A673 (cell line): Measurements from ENCODE around the gene NSUN6. TPM values are rescaled to one million over a fixed set of nuclear protein-coding genes. Genes with fewer than 3 reads are reported as not detected.

Experiments
- BruUV-seq: library from RNA; stranded (reverse); fragments of 400-500 nt; replicated peaks from 2 replicates; lab custom pipeline; 2021; lab: Mats Ljungman, UMichigan
- CTCF ChIA-PET: fragments of 300-600 bp; sonication (Branson Sonifier 250); formaldehyde crosslinking; loops from one replicate; lab custom pipeline; 2022; ENCODE audit warnings: antibody characterized with exemption; lab: Charles Lee
- POLR2A ChIA-PET: fragments of 300-600 bp; sonication (Branson Sonifier 250); formaldehyde crosslinking; loops from one replicate; lab custom pipeline; 2022; ENCODE audit warnings: antibody characterized with exemption; ENCODE audit not compliant: low non-redundant PET; lab: Charles Lee
- DNase-seq: peaks from one replicate; pipeline ENCODE4 v3.0.0-alpha.2; 2015; ENCODE audit warnings: low spot score
- H3K27ac ChIP-seq: fragments of 200-600 bp; sonication (generic); 2 replicates; pipeline ENCODE4 v1.5.1; 2016; ENCODE audit warnings: mixed run types, low read depth, mild to moderate bottlenecking, mixed read lengths, antibody characterized with exemption, low read length; ENCODE audit not compliant: poor library complexity, severe bottlenecking
- H3K27me3 ChIP-seq: fragments of 200-600 bp; sonication (generic); replicated peaks from 2 replicates; pipeline ENCODE4 v1.6.1; 2017; ENCODE audit warnings: mixed run types, low read depth, mild to moderate bottlenecking, mixed read lengths, antibody characterized with exemption, low read length; ENCODE audit not compliant: insufficient read depth, poor library complexity
- H3K36me3 ChIP-seq: fragments of 200-600 bp; sonication (generic); 2 replicates; pipeline ENCODE4 v1.6.1; 2016; ENCODE audit warnings: mixed run types, mild to moderate bottlenecking, mixed read lengths, antibody characterized with exemption, low read length; ENCODE audit not compliant: insufficient read depth, poor library complexity, severe bottlenecking
- H3K4me1 ChIP-seq: fragments of 200-600 bp; sonication (generic); 2 replicates; pipeline ENCODE4 v1.6.1; 2017; ENCODE audit warnings: mixed run types, mild to moderate bottlenecking, mixed read lengths, antibody characterized with exemption, low read length; ENCODE audit not compliant: insufficient read depth, poor library complexity, severe bottlenecking
- H3K4me3 ChIP-seq: fragments of 200-600 bp; sonication (generic); 2 replicates; pipeline ENCODE4 v1.5.1; 2016; ENCODE audit warnings: low read depth, mixed run types, mild to moderate bottlenecking, mixed read lengths, low read length; ENCODE audit not compliant: poor library complexity, severe bottlenecking
- H3K9me3 ChIP-seq: fragments of 200-600 bp; sonication (generic); 2 replicates; pipeline ENCODE4 v1.6.1; 2016; ENCODE audit warnings: mixed run types, low read depth, mild to moderate bottlenecking, mixed read lengths, antibody characterized with exemption, low read length; ENCODE audit not compliant: poor library complexity, severe bottlenecking
- EZH2 ChIP-seq: fragments of 200-600 bp; sonication (generic); IDR thresholded peaks from 2 replicates; pipeline ENCODE4 v1.6.1; 2017; ENCODE audit warnings: borderline replicate concordance, low read depth, mild to moderate bottlenecking, mixed read lengths, antibody characterized with exemption, low read length; ENCODE audit not compliant: poor library complexity, severe bottlenecking
- intact Hi-C: fragments of 100-400 bp; cut with micrococcal nuclease; formaldehyde crosslinking; loops from one replicate; pipeline ENCODE4 v1.10.0; 2022; ENCODE audit not compliant: unreplicated experiment
- total RNA-seq: library from RNA; stranded (reverse); gene quantifications from 2 replicates; pipeline ENCODE4 v1.2.3, GENCODE V29; 2021
- TF ChIP-seq, protein P1 (sequence below): fragments of 300-800, 200-600 bp; sonication (generic); conservative IDR thresholded peaks from 2 replicates; pipeline ENCODE4 v1.5.1; 2017; ENCODE audit warnings: low read depth, mild to moderate bottlenecking, antibody characterized with exemption, low read length, moderate library complexity, mixed read lengths

The NSUN6 gene
- total RNA-seq, 1 experiment from 2014 or later: 16.4 TPM

DNA sequence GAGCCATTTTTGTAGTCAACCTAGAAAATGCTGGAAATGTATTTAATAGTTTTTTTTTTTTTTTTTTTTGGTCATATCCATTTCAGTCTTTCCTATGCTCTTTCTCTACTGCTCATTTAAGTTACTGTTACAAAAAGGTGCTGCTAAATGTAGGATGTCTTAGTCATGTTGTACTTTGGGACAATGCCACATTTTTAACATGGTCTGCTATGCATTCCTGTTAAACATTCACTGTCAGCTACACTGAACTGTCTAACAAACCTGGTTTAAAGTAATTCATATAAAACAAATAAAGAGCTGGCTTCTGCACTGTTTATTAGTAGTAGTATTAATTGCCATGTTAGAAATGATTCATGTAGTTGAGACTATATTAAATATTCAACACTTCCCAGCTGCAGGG lies 108.6 kb downstream of the NSUN6 start:
- POLR2A ChIA-PET: no interaction called here

DNA sequence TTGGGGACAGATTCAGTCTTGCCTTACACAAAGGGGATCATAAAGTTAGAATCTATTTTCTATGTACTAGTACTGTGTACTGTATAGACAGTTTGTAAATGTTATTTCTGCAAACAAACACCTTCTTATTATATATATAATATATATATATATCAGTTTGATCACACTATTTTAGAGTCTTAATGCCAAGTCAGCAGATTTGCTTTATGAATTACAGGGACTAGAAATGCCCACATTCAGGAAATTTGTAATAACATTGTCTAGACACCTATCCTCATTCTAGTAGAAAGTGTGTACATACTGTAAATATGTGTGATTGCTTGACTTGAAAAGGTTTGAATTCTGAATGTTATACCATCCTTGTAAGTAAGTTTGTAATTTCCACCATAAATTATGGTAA lies 111.2 kb downstream of the NSUN6 start:
- ChIA-PET CTCF (no interaction called here), POLR2A (no interaction called here)
- Histone ChIP-seq H3K27me3 (no peaks in the 10 kb centered on the region), H3K27ac (no peak overlapping the region), H3K9me3 (no peaks in the 10 kb centered on the region), H3K4me3 (no peak overlapping the region), H3K4me1 (no peaks in the 10 kb centered on the region), H3K36me3 (peaks cover 34% of the 10 kb centered on the region)
- TF ChIP-seq, protein P1, sequence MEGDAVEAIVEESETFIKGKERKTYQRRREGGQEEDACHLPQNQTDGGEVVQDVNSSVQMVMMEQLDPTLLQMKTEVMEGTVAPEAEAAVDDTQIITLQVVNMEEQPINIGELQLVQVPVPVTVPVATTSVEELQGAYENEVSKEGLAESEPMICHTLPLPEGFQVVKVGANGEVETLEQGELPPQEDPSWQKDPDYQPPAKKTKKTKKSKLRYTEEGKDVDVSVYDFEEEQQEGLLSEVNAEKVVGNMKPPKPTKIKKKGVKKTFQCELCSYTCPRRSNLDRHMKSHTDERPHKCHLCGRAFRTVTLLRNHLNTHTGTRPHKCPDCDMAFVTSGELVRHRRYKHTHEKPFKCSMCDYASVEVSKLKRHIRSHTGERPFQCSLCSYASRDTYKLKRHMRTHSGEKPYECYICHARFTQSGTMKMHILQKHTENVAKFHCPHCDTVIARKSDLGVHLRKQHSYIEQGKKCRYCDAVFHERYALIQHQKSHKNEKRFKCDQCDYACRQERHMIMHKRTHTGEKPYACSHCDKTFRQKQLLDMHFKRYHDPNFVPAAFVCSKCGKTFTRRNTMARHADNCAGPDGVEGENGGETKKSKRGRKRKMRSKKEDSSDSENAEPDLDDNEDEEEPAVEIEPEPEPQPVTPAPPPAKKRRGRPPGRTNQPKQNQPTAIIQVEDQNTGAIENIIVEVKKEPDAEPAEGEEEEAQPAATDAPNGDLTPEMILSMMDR: no peak
- TF ChIP-seq EZH2: no peak
- intact Hi-C loops: no loop called here
- no peak for DNase-seq
- no TSS peak for BruUV-seq

More for the DNA sequence above, 108.6 kb downstream of the NSUN6 start:
- Histone ChIP-seq H3K4me3 (no peak overlapping the region), H3K27me3 (no peaks in the 10 kb centered on the region), H3K4me1 (no peaks in the 10 kb centered on the region), H3K9me3 (no peaks in the 10 kb centered on the region), H3K27ac (no peak overlapping the region), H3K36me3 (peaks cover 26% of the 10 kb centered on the region)
- CTCF ChIA-PET: no interaction called here
- TF ChIP-seq EZH2: no peak
- TF ChIP-seq, protein P1: no peak
- intact Hi-C loops: no loop called here
- no TSS peak for BruUV-seq
- DNase-seq: no peak

DNA sequence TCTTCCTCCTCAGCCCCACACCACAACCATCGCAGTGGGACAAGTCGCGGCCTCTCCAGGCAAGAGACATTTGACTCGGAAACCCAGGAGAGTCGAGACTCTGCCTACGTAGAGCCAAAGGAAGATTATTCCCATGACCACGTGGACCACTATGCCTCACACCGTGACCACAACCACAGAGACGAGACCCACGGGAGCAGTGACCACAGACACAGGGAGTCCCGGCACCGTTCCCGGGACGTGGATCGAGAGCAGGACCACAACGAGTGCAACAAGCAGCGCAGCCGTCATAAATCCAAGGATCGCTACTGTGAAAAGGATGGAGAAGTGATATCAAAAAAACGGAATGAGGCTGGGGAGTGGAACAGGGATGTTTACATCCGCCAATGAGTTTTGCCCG lies 112.1 kb downstream of the NSUN6 start:
- intact Hi-C loops: loop anchor here (5.0 kb wide), 1 partner anchor 237 kb away; no protein-coding TSS in a partner anchor
- ChIA-PET POLR2A (no interaction called here), CTCF (interaction anchor here (0.5 kb wide), 1 partner anchor 14 kb away, joined by 6 read pairs; no protein-coding TSS in a partner anchor)
- no peak overlapping the region for H3K27ac ChIP-seq
- no peak for TF ChIP-seq EZH2
- TF ChIP-seq, protein P1: no peak
- H3K9me3 ChIP-seq: no peaks in the 10 kb centered on the region
- H3K4me3 ChIP-seq: no peak overlapping the region
- no peaks in the 10 kb centered on the region for H3K27me3 ChIP-seq
- DNase-seq: no peak
- no TSS peak for BruUV-seq
- peaks cover 42% of the 10 kb centered on the region for H3K36me3 ChIP-seq
- H3K4me1 ChIP-seq: no peaks in the 10 kb centered on the region
